ENCODE data around the gene ANTXR2. TPM values are rescaled to one million over a fixed set of nuclear protein-coding genes. Genes with fewer than 3 reads are reported as not detected.
A peak's percentile ranks its signal among the peaks of the same experiment; 100 is the strongest.

The ANTXR2 gene
- total and polyA plus RNA-seq, 9 of the 15 experiments (the other 6 are each of a cell fraction or from before 2014, with no cell fraction given): 10.1 to 83.8 (median 60.3) TPM

DNA sequence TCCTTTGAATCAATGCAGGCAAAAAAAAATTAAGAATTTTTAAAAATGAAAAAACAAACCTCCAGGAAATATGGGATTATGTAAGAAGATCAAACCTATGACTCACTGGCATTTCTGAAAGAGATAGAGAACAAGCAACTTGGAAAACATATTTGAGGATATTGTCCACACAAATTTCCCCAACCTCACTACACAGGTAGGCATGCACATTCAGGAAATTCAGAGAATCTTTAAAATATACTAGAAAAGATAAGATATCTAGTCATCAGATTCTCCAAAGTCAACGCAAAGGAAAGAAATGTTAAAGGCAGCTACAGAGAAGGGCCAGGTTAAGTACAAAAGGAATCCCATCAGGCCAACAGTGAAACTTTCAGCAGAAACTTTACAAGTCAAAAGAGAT, 85.6 kb downstream of the ANTXR2 start:
- intact Hi-C loops (cut with micrococcal nuclease): no loop called here
- no peak overlapping the region for H3K27ac ChIP-seq (ENCODE audit: extremely low read depth, low read depth, low read length)
- WGBS (ENCODE audit: insufficient coverage, low coverage, missing lambda C conversion rate): 22% methylated on average over 1 of the region's 1 CpG
- ChIA-PET CTCF (ENCODE audit: low intra/inter-chr PET ratio) (no interaction called here), POLR2A (no interaction called here)
- no peak overlapping the region for H2AFZ ChIP-seq (ENCODE audit: low read depth, low read length)
- H3K9me1 ChIP-seq (ENCODE audit: control insufficient read depth, insufficient read depth, low read length): no peaks in the 10 kb centered on the region
- no peaks in the 10 kb centered on the region for H3K9me3 ChIP-seq (replicated peaks; ENCODE audit: control insufficient read depth, insufficient read depth, low read depth, low read length)
- H3K79me2 ChIP-seq (ENCODE audit: control insufficient read depth, insufficient read depth, low read length): peaks cover 35% of the 10 kb centered on the region
- TF ChIP-seq ARID1B (IDR thresholded peaks at IDR 0.05) (peak; percentile 22; the same call in 1 of the 2 replicates), CREB1 (IDR thresholded peaks at IDR 0.05) (no peak), CREB1 (CRISPR knock-in tag; IDR thresholded peaks at IDR 0.05) (no peak), CGGBP1 (CRISPR knock-in tag; IDR thresholded peaks at IDR 0.05) (no peak), FOSL1 (tag; conservative IDR thresholded peaks at IDR 0.05) (peak; percentile 39; the same call in 1 of the 2 replicates), SRF (CRISPR knock-in tag; IDR thresholded peaks at IDR 0.05) (no peak), NR2C1 (IDR thresholded peaks at IDR 0.05) (no peak), NR2C1 (tag; IDR thresholded peaks at IDR 0.05) (no peak)
- TF ChIP-seq, protein P1, sequence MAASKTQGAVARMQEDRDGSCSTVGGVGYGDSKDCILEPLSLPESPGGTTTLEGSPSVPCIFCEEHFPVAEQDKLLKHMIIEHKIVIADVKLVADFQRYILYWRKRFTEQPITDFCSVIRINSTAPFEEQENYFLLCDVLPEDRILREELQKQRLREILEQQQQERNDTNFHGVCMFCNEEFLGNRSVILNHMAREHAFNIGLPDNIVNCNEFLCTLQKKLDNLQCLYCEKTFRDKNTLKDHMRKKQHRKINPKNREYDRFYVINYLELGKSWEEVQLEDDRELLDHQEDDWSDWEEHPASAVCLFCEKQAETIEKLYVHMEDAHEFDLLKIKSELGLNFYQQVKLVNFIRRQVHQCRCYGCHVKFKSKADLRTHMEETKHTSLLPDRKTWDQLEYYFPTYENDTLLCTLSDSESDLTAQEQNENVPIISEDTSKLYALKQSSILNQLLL (CRISPR knock-in tag; IDR thresholded peaks at IDR 0.05; ENCODE audit: borderline replicate concordance): no peak
- H3K4me1 ChIP-seq (replicated peaks in 1 of 2; ENCODE audit: control insufficient read depth in 2 of 2, insufficient read depth in 2 of 2, low read length in 2 of 2): no peaks in the 10 kb centered on the region
- DNase-seq (ENCODE audit: extremely low read depth in 1 of 4, low spot score in 3 of 4): no peak
- no peak overlapping the region for H3K4me3 ChIP-seq
- peaks cover 12% of the 10 kb centered on the region; the same call in 2 of the 3 replicates for H3K36me3 ChIP-seq (ENCODE audit: control insufficient read depth, insufficient read depth, low read length)
- H3K4me2 ChIP-seq (ENCODE audit: insufficient read depth, low read length): no peak overlapping the region
- no peak overlapping the region for H3K9ac ChIP-seq (ENCODE audit: insufficient read depth in 1 of 2, low read depth in 2 of 2, low read length in 2 of 2)
- in situ Hi-C loops (cut with MboI): no loop called here
- no peak for FAIRE-seq
- BruUV-seq (replicated peaks): no TSS peak
- no peaks in the 10 kb centered on the region for H4K20me1 ChIP-seq (replicated peaks; ENCODE audit: control insufficient read depth, insufficient read depth, low read length)
- ATAC-seq: no peak
- no peaks in the 10 kb centered on the region for H3K27me3 ChIP-seq (ENCODE audit: control insufficient read depth in 2 of 2, insufficient read depth in 2 of 2, low read length in 2 of 2)

Data from K562 (cell line).